NCI-H1417 (cell line): ENCODE data around the gene NSMF.
"Not testable (repeated sequence)": the region's sequence is repeated elsewhere in the genome, so short reads cannot be mapped to it uniquely, and the experiment has no call there.

ENCODE experiments used
- DNase-seq, 3 experiments: peaks; one replicate each; lab custom pipeline; 2025; lab: John Stamatoyannopoulos, UW

Gene NSMF

GRCh38 chr9:137475666-137476065 is 16.5 kb upstream of the NSMF start:
- no peak for DNase-seq

- DNase-seq = no peak
Measured at GRCh38 chr9:137474271-137474670, 15.1 kb upstream of the NSMF start.

- DNase-seq = no peak
Measured at GRCh38 chr9:137470785-137471184, 11.7 kb upstream of the NSMF start.

DNA sequence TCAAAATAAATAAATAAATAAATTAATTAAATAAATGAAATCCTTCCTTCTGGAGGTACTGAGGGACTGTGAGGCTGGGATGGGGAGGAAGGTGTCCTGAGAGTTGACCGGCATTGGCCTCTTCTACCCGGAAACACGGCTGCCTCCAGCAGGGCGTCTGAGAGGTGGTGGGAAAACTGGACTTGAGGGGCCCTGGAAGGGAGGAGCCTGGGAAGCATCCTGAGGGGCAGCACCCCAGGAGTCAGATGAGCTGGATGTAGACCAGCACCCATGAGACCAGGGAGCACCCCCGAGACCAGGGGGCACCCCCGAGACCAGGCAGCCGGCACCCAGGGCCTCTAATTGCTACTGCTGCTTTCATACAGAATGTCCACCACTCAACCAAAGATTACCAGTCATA is 8.8 kb upstream of the NSMF start:
- DNase-seq = no peak

DNA sequence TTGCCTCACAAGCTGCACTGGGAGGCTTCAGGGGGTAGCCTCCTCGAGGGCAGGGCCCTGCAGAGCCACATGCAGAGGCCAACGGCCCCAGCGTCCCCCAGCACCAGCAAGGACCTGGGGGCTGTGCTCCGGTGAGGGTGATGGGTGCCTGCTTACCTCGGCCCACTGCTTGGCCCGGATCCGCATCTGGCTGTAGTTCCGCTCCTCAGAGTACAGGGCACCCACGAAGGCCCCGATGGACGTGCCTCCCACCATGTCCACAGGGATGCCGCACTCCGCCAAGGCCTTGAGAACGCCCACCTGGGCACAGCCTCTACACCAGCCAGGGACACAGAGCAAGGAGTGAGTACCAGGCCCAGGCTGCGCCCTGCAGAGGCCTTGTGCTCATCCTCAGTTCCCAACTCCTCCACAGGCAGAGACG is 8.0 kb upstream of the NSMF start:
- DNase-seq = no peak

DNA sequence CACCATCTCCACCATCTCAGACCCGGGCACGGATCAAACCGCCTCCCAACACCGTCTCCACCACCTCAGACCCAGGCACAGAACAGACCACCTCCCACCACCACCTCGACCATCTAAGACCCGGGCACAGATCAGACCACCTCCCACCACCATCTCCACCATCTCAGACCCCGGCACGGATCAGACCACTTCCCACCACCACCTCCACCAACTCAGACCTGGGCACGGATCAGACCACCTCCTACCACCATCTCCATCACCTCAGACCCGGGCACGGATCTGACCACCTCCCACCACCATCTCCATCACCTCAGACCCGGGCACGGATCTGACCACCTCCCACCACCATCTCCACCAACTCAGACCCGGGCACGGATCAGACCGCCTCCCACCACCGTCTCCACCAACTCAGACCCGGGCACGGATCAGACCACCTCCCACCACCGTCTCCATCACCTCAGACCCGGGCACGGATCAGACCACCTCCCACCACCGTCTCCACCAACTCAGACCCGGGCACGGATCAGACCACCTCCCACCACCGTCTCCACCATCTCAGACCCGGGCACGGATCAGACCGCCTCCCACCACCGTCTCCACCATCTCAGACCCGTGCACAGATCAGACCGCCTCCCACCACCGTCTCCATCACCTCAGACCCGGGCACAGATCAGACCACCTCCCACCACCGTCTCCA is 7.4 kb upstream of the NSMF start:
- not testable (repeated sequence) for DNase-seq

DNA sequence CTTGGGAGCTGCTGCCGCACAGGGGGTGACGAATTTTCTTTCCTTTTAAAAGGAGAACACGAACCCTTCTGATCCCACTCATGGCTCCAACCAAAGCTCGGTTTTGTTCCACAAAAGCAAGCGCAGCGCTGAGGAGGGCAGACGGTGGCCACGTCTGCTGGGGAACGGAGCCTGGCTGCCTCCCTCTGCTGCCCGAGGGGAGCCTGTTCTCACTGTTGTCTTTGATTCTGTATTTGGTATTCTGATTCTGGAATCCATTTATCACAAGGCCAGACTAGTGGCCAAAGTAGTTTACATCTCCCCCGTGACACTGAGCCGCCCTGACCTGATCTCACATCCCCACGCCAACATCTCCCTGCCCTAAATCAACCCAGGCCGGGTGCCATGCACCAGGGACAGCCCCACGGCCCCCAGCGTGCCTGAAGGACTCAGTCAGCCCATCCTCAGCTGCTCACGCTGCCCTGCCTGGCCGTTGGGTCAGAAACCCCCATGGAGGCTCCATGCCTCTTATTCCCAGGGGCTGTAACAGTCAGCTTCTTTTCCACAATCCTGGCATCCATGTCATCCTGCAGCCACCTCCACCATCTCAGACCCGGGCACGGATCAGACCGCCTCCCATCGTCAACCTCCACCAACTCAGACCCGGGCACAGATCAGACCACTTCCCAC is 6.7 kb upstream of the NSMF start:
- no peak for DNase-seq

DNA sequence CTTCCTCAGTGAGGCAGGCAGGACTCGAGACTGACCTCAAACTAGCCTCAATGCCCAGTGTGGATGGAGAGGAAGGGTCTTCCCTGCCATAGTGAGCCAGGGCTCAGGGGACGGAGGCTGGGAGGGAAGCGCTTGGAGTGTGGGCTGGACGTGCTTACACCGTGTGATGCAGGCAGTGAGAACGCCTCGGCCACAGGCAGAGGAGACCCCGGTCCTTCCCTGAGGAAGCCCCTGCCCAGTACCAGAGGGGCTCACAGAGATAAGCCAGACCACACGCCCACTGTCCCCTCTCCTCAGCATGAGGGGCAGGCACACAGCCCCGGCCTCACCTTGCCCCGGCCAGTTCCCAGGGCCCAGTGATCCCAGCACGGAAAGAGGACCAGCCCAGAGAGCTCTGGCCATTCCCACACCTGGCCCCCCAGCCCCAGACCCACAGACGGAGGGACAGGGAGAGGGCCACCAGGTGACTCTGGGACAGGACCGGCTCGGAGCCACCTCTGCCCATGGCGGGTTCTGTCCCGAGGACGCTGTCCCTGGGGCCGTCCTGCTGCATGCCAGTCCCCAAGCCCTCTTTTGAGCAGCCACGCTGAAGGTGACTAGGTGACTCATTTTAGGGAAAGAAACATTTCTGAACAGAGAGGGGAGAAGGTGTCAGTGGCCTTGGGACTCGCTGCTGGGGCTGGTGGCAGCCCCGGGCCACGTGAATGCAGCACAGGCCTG is 6.0 kb upstream of the NSMF start:
- no peak for DNase-seq

DNA sequence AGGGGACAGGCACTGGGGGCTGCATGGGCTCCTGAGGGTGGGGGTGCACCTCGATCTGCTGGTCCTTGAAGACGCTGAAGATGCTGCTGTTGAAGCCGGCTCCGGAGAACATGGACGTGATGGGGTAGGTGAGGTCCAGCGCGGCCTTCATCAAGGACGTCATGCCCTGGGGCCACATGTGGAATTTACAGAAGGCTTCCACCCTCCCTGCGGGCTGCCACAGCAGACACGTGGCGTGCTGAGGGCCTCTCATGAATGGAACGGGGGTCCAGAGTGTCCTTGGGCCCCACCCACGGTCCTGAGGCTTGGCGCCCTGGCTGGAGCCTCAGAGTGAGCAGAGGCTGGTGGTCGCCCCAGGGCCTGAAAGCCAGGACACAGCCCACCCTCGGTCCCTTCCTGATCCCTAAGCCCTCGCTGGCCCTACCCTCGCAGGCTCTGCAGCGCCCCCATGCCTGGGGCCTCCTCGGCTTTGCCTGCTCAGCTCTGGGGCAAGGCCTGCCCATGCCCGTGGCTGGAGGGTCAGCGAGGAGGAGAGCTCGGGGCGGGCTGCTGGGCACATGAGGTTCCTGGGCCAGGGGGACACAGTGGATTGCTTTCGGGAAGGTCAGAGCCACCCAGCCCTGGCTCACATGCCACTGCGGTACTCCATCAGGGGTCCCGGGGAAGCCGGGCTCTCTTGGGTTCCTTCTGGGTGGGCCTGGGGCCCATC is 5.3 kb upstream of the NSMF start:
- no peak for DNase-seq

GRCh38 chr9:137463931-137464290 is 4.8 kb upstream of the NSMF start:
- DNase-seq = no peak

DNA sequence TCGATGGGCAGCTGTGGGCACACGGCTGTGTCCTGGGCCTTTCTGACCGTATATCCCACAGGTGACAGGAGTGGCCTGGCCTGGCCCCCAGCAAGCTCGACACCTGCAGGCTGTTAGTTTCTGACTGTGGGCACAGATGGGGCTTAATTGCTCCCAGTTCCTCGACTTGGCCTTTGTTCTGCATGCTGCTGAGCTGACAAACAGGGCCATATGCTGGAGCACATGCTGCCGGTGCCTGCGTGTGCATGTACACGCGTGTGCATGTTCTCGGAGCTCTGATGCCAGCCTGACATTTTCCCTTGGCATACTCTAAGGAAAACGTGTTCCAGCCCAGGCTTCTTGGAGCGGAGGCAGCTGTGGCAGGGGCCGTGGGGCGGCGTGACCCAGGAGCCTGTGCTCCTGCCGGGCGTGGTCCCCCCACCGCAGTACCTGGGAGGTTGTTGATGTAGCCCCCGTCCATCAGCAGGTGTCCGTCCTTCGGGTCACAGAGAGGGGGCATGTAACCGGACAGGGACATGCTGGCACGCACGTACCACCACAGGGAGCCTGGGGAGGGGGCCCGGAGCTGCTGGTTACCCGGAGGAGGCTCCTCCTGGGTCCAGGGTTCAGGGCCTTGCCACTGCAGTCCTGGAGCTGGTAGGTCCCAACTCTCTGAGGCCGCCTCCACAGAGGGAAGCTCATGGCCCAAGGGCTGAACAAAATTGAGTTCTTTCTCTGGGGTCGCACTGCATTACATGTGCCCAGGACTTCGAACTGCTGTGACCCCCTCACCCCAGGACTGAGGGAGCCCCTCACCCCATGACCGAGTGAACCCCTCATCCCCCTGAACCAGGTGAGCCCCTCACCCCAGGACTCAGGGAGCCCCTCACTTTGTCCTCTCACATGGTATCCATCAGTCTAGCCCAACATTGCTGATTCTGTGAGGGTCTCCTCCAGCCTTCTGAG is 4.1 kb upstream of the NSMF start:
- DNase-seq = no peak

DNA sequence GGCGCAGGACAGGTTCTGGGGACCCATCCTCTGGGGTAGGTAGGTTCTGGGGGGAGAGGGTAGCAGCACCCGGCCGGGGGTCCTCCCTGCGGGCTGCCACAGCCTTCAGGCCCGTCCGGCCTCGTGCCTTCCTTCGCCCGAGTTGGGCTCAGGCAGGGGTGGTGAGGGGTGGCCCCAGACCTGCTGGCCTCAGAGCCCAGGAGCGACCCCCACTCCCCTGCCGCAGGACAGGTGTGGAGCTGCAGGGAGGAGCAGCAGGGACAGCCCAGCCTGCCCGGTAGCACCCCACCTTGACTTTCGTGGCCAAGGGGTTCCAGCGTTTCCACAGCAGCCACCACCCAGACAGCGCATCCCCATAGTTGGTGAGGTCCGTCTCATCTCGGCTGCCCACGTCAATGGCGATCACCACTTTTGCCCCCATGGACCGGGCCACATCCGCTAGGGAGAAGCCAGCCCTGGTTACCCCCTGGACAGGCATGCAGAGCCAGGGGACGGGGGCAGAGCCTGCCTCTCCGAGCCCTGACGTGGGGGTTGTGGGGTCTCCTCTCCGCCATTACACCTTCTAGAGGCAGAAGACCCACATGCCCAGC is 3.4 kb upstream of the NSMF start:
- no peak for DNase-seq

DNA sequence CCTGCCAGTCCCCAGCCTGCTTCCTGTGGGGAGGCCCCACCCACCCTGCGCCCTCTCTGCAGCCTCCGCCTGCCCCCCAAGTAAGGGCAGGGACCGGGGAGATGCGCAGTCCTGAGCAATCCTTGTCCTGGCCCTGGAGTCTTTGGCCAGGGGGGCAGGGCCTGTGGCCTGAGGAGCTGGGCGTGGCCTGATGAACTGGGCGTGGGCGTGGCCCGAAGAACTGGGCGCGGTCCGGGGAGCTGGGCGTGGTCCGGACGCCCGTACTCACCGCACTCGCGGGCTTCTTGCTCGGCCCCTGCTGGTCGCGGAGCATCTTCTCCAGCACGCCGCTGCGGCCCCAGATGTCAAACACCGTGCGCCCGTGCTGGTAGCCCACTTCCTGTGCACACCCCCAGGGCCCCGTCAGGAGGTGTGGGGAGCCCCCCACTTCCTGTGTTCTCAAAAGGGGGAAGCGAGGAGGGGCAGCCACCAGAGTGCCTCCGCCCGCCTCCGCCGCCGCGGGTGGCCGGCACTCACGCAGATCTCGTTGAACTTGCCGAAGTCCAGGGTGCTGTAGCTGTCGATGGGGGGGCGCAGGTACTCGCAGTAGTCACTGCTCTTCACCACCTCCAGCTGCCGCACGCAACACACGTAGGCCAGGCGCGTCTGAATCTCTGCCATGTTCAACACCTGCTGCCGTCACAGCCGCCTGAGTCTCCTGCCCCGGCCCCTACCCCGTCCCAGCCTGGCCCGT is 2.7 kb upstream of the NSMF start:
- DNase-seq = no peak

DNA sequence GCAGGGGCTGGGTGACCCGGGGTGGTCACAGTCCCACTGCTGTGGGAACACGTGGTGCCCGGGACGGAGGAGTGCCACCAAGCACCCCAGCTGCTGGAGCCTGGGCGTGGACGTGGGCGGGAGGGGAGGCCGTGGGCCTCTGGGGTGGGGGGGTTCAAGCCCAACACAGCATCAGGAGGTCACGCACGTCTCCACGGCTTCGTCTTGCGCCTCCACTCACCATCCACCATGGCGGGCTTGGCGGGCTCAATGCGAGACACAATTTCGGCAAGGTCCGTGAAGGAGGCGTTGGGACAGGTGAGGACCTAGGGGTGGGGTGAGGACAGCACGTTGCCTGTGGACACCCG is 2.2 kb upstream of the NSMF start:
- DNase-seq = no peak

DNA sequence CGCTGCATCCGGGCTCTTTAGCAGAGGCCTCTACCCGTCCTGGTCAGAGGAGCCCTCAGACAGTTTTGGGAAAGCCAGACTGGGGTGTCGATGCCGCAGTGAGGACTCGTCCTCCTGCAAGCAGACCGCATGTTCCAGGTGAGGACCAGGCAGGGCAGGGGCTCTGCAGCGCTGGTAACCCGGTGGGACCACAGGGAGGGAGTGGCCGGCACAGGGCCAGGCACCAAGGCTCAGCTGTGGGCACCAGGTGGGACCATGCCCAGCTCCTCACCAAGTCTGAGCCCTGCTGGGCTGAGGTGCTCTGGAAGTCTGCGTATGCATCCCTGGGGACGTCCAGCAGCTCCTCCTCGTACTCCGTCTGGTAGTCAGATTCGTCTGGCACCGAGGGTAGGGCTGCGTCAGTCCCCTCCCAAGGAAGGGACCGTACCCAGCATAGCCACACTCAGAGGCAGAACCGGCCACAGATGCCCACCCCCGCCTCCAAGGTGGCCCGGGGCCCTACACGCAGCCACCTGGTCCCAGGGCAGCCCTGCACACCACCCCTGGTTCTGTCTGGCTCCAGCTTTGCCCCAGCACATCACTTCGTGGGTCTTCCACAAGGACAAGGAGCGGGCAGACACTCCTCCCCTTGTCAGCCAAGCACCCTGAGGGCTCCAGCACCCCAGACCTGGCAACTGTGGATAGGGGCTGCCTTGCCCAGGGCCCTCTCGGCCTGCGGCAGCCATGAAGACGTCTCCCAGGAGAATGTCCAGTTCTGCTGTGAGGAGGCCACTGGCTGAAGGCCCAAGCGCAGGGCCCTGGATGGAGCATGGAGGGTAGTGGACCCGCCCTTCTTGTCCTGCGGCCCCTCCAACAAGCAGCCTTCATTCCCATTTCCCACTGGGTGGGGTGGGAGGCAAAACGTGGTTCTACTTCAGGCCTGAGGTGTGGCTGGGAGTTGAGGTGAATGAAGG is 1.5 kb upstream of the NSMF start:
- no peak for DNase-seq

DNA sequence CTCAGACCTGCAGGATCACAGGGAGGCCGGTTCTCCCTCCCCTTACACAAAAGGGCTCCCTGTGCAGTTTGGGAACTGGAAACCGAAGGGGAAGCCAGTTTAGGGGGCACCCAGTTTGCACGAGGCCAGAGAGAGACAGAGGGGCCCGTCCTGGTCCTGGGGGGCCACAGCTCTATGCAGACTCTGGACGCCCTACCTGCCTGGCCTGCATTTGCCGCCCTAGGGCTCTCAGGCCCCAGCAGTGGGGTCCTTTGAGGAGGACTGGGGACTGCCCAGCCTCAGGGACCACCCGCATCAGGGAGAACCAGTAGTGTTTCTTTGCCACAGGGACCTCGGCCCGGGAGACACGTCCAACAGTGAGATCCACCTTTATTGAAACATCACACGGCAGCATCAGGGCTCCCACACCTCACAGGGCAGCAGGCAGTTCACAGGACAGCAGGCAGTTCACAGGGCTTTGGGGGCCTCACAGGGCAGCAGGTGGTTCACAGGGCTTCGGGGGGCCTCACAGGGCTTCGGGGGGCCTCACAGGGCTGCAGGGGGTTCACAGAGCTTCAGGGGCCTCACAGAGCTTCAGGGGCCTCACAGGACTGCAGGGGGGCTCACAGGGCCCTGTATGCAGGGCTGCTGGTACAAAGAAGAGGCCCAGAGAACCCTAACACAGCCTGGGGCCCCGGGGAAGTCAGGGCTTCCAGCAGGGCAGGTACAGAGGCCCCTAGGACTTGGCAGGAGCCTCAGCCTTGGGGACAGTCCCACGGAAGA is 648 bp upstream of the NSMF start:
- DNase-seq = no peak

GRCh38 chr9:137458194-137459151 is 661 bp downstream of the NSMF start:
- DNase-seq = peak in 2 of 3 experiments; percentile 88 to 95
